GM20000 (cell line): ENCODE results near the gene SYNE2.

ENCODE experiments used
- DNase-seq: peaks from one replicate; pipeline ENCODE4 v3.0.0; 2012; ENCODE audit warnings: low spot score
- TF ChIP-seq, protein P1 (sequence below): IDR thresholded peaks from 2 replicates; pipeline ENCODE4 v1.5.1; 2012; ENCODE audit warnings: mild to moderate bottlenecking, control low read depth; ENCODE audit errors: extremely low read depth, missing control alignments

The SYNE2 gene

GRCh38 chr14:64227856-64228255 is 375.1 kb downstream of the SYNE2 start:
- TF ChIP-seq, protein P1, sequence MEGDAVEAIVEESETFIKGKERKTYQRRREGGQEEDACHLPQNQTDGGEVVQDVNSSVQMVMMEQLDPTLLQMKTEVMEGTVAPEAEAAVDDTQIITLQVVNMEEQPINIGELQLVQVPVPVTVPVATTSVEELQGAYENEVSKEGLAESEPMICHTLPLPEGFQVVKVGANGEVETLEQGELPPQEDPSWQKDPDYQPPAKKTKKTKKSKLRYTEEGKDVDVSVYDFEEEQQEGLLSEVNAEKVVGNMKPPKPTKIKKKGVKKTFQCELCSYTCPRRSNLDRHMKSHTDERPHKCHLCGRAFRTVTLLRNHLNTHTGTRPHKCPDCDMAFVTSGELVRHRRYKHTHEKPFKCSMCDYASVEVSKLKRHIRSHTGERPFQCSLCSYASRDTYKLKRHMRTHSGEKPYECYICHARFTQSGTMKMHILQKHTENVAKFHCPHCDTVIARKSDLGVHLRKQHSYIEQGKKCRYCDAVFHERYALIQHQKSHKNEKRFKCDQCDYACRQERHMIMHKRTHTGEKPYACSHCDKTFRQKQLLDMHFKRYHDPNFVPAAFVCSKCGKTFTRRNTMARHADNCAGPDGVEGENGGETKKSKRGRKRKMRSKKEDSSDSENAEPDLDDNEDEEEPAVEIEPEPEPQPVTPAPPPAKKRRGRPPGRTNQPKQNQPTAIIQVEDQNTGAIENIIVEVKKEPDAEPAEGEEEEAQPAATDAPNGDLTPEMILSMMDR = no peak
- no peak for DNase-seq

DNA sequence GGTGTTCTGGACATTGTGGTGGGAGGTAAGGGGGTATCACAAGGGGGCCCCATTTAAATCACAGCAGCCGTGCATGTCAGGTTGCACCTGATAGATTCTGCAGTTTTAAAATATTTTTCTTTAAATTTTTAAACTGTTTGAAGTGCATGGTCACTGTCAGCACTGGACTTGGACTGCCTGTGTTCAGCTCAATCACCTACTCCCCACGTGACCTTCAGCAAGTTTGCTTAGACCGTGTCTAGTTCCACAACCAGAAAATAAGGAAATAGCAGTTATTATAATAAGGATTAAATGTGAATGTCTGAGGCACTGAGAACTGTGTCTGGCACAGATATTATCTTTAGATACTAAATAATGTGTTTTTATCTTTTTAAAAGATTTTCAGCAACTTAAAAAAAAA is 376.7 kb downstream of the SYNE2 start:
- no peak for DNase-seq
- TF ChIP-seq, protein P1 = no peak

- TF ChIP-seq, protein P1 = no peak
- DNase-seq = peak; percentile 34
Measured at GRCh38 chr14:64232095-64232838, 379.5 kb downstream of the SYNE2 start.

GRCh38 chr14:64232944-64233343 is 380.1 kb downstream of the SYNE2 start:
- DNase-seq = no peak

GRCh38 chr14:64233531-64234190 is 380.9 kb downstream of the SYNE2 start:
- DNase-seq = no peak

More at GRCh38 chr14:64232944-64233343, 380.1 kb downstream of the SYNE2 start:
- TF ChIP-seq, protein P1 = no peak

GRCh38 chr14:64234877-64235651 is 382.3 kb downstream of the SYNE2 start:
- TF ChIP-seq, protein P1 = no peak
- DNase-seq = no peak

More at GRCh38 chr14:64233531-64234190, 380.9 kb downstream of the SYNE2 start:
- TF ChIP-seq, protein P1 = no peak
